ENCODE measurements around the gene TM9SF2.
"Not testable (repeated sequence)": the region's sequence is repeated elsewhere in the genome, so short reads cannot be mapped to it uniquely, and the experiment has no call there.

The TM9SF2 gene

DNA sequence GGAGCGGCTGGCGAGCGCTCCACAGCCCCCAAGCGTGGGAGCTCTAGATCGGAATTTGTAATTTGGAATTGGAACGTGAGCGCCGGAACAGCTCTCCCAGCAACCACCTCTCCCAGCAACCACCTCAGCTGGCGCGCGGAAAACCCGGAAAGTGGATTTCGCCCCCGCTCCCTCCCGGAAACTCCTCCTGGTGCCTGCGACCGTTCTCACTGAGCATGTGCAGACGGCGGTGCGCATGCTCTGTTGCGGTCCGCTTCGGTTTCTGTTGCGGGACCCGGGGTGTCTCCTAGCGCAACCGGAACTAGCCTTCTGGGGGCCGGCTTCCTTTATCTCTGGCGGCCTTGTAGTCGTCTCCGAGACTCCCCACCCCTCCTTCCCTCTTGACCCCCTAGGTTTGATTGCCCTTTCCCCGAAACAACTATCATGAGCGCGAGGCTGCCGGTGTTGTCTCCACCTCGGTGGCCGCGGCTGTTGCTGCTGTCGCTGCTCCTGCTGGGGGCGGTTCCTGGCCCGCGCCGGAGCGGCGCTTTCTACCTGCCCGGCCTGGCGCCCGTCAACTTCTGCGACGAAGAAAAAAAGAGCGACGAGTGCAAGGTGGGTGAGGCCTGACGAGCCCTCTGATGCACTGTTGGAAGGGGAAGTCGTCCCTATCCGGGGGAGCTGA is at the start of gene TM9SF2:
Gene TM9SF2 (plus strand): TSS at position 289 of the 664 bp plus-strand sequence. CDS start 135 bp downstream, at position 424.
- peak; percentile 95 for DNase-seq (ENCODE audit: low read depth)
- H3K4me3 ChIP-seq (ENCODE audit: control insufficient read depth, low read depth, low read length), result peak within 1 kb of the TSS; percentile 97
- TF ChIP-seq, protein P1, sequence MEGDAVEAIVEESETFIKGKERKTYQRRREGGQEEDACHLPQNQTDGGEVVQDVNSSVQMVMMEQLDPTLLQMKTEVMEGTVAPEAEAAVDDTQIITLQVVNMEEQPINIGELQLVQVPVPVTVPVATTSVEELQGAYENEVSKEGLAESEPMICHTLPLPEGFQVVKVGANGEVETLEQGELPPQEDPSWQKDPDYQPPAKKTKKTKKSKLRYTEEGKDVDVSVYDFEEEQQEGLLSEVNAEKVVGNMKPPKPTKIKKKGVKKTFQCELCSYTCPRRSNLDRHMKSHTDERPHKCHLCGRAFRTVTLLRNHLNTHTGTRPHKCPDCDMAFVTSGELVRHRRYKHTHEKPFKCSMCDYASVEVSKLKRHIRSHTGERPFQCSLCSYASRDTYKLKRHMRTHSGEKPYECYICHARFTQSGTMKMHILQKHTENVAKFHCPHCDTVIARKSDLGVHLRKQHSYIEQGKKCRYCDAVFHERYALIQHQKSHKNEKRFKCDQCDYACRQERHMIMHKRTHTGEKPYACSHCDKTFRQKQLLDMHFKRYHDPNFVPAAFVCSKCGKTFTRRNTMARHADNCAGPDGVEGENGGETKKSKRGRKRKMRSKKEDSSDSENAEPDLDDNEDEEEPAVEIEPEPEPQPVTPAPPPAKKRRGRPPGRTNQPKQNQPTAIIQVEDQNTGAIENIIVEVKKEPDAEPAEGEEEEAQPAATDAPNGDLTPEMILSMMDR (conservative IDR thresholded peaks at IDR 0.05; ENCODE audit: control insufficient read depth, insufficient read depth, low read depth, low read length), result no peak

DNA sequence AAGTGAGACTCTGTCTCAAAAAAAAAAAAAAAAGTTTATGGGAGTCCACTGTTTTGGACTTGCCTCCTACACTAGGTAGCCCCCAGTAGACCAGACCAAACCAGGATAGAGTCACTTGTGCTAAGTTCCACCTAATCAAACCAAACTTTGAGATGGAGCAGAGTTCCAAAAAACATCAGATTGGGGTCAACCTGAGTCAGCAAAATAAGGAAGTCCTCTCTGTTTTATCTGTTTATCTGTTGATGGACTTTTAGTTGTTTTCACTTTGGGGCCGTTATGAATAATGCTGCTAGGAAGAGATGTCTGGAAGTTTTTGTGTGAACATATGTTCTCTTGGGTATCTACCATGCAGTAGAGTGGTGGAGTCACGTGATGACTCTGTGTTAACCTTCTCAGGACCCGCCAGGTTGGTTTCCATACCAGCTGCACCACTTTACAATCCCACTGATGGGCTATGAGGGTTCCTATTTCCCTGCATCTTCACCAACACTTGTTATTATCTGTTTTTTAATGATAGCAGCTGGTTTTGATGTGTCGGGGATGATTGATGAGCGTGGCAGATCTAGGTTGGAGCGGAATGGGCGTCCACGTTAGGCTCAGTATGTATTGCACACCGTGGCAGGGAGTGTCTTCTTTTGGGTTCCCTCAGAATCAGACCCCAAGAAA is 46.6 kb upstream of the TM9SF2 start:
- no peak overlapping the region for H3K4me3 ChIP-seq (ENCODE audit: control insufficient read depth, low read depth, low read length)
- TF ChIP-seq, protein P1 (conservative IDR thresholded peaks at IDR 0.05; ENCODE audit: control insufficient read depth, insufficient read depth, low read depth, low read length), result no peak
- DNase-seq (ENCODE audit: low read depth), result no peak

DNA sequence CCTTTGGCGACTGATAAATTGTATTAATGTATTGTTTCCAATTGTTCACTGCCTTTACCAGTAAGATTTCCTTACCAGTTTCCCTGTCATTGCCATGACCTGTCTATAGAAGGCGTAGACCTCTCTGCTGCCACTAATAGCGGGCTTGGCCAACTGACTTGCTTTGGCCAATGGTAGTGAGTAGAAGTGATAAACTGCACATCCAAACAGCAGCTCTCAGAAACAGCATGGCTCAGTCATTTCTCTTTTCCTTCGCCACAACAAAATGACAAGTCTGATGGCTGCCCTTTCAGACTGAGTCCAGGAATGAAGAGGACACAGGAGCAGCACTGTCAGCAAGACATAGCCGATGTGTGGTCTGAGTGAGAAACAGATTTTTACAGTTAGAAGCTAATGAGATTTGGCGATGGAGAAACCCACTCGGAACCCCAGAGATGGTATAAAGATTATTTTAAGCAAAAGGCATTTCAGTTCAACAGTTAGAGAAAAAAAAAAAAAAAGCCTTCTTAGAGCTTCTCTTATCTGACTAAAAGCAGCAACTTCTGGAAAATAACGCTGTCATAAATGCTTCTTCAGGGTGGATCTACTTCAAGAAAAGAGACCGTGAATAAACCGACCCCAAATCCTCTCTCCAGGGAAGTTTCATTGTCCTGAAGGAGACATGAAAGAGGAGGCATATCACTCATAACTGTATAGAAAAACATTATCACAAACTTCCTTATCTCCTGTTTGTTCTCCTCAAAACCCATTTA is 42.0 kb upstream of the TM9SF2 start:
- TF ChIP-seq, protein P1 (conservative IDR thresholded peaks at IDR 0.05; ENCODE audit: control insufficient read depth, insufficient read depth, low read depth, low read length), result no peak
- H3K4me3 ChIP-seq (ENCODE audit: control insufficient read depth, low read depth, low read length), result no peak overlapping the region
- no peak for DNase-seq (ENCODE audit: low read depth)

GRCh38 chr13:99460802-99461201 is 40.5 kb upstream of the TM9SF2 start:
- not testable (repeated sequence) for DNase-seq (ENCODE audit: low read depth); H3K4me3 ChIP-seq (ENCODE audit: control insufficient read depth, low read depth, low read length)

GRCh38 chr13:99463646-99464397 is 37.5 kb upstream of the TM9SF2 start:
- TF ChIP-seq, protein P1 (conservative IDR thresholded peaks at IDR 0.05; ENCODE audit: control insufficient read depth, insufficient read depth, low read depth, low read length), result no peak
- no peak for DNase-seq (ENCODE audit: low read depth)
- H3K4me3 ChIP-seq (ENCODE audit: control insufficient read depth, low read depth, low read length), result no peak overlapping the region

DNA sequence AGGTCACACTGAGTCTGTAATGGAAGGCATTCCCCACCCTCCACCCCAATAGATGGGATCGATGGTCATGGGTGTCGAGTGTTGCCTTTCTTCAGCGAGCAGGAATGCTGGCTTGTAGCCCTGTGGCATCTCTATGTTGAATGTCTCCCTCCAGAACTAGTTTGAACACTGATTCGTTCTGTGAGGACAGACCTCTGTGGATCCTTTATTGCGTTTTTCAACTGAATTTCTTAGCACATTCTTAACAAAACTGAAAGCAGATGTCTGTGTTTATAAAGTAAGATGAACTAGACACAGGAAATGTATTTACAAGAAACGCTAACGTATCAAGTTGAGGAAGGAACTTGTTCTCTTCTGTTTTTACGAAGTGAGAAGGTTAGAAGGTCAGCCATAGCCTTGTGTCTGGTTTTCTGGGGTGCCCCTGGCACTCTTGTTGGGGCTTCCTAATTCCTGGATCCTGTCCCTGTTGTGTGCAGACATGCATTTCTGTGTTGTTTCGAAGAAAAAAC is 36.8 kb upstream of the TM9SF2 start:
- DNase-seq (ENCODE audit: low read depth), result peak; percentile 49
- no peak overlapping the region for H3K4me3 ChIP-seq (ENCODE audit: control insufficient read depth, low read depth, low read length)
- TF ChIP-seq, protein P1 (conservative IDR thresholded peaks at IDR 0.05; ENCODE audit: control insufficient read depth, insufficient read depth, low read depth, low read length), result no peak

Measured in fibroblast of mammary gland (primary cell).